Inferior parietal cortex (tissue), 1 donor: ENCODE results near the gene TH.

Source experiments
- DNase-seq: peaks from one replicate; pipeline ENCODE4 v3.0.0-alpha.2; 2016; ENCODE audit errors: extremely low spot score

TH gene

GRCh38 chr11:2159536-2160413 lies 11.8 kb downstream of the TH start:
- DNase-seq: no peak

GRCh38 chr11:2158966-2159365 lies 12.6 kb downstream of the TH start:
- DNase-seq: no peak

- no peak for DNase-seq
Measured at GRCh38 chr11:2158296-2158737, 13.3 kb downstream of the TH start.

GRCh38 chr11:2157294-2158040 lies 14.1 kb downstream of the TH start:
- no peak for DNase-seq

GRCh38 chr11:2156416-2157182 lies 15.0 kb downstream of the TH start:
- peak; percentile 65 for DNase-seq

- no peak for DNase-seq
Measured at GRCh38 chr11:2155511-2155910, 16.1 kb downstream of the TH start.

- no peak for DNase-seq
Measured at GRCh38 chr11:2154889-2155288, 16.7 kb downstream of the TH start.

- no peak for DNase-seq
Measured at GRCh38 chr11:2154195-2154585, 17.4 kb downstream of the TH start.

GRCh38 chr11:2153581-2154194 lies 17.9 kb downstream of the TH start:
- no peak for DNase-seq

GRCh38 chr11:2151500-2152257 lies 19.9 kb downstream of the TH start:
- peak; percentile 87 for DNase-seq

GRCh38 chr11:2149864-2150847 lies 21.5 kb downstream of the TH start:
- peak; percentile 17 for DNase-seq

- no peak for DNase-seq
Measured at GRCh38 chr11:2149460-2149859, 22.2 kb downstream of the TH start.

GRCh38 chr11:2148595-2148994 lies 23.0 kb downstream of the TH start:
- no peak for DNase-seq

GRCh38 chr11:2147391-2147790 lies 24.2 kb downstream of the TH start:
- no peak for DNase-seq

- no peak for DNase-seq
Measured at GRCh38 chr11:2146051-2146450, 25.6 kb downstream of the TH start.

- DNase-seq: no peak
Measured at GRCh38 chr11:2144544-2145248, 26.9 kb downstream of the TH start.

GRCh38 chr11:2143799-2144543 lies 27.6 kb downstream of the TH start:
- no peak for DNase-seq

- no peak for DNase-seq
Measured at GRCh38 chr11:2143477-2143798, 28.2 kb downstream of the TH start.

- DNase-seq: no peak
Measured at GRCh38 chr11:2142762-2143202, 28.8 kb downstream of the TH start.
